Cardiac muscle cell (in vitro differentiated cells and primary cell): ENCODE results near the gene BIN1. TPM values are rescaled to one million over a fixed set of nuclear protein-coding genes. Genes with fewer than 3 reads are reported as not detected.

Source experiments
- DNase-seq, 2 donors: peaks; one replicate each; pipeline versions ENCODE4 v3.0.0 to v3.0.0-alpha.2; 2010 to 2017; ENCODE audit warnings: low read depth in 1 of 2, low spot score in 1 of 2
- H3K27ac ChIP-seq: fragments of 200-600 bp; sonication (generic); 2 replicates; pipeline ENCODE4 v1.5.1; 2016
- H3K27me3 ChIP-seq: fragments of 200-600 bp; sonication (generic); 2 replicates; pipeline ENCODE4 v1.6.0; 2016; ENCODE audit warnings: control low read depth
- H3K36me3 ChIP-seq: fragments of 200-600 bp; sonication (generic); 2 replicates; pipeline ENCODE4 v1.5.1; 2016; ENCODE audit warnings: control low read depth
- H3K4me1 ChIP-seq: fragments of 200-600 bp; sonication (generic); 2 replicates; pipeline ENCODE4 v1.8.1; 2017; ENCODE audit warnings: low read depth, mild to moderate bottlenecking, mixed run types
- H3K4me3 ChIP-seq: fragments of 200-600 bp; sonication (generic); 2 replicates; pipeline ENCODE4 v1.5.1; 2016; ENCODE audit warnings: mild to moderate bottlenecking
- H3K9me3 ChIP-seq: fragments of 200-600 bp; sonication (generic); 2 replicates; pipeline ENCODE4 v1.5.1; 2017; ENCODE audit warnings: low read depth, mild to moderate bottlenecking, control low read depth
- CTCF ChIP-seq: IDR thresholded peaks from 2 replicates; pipeline ENCODE4 v1.5.1; 2012; ENCODE audit warnings: low read depth, mild to moderate bottlenecking, low read length
- polyA plus RNA-seq: library from polyadenylated mRNA; unstranded; fragments of >200 nt; fragmentation: Nextera tagmentation; extraction: Ambion mirVana; gene quantifications from 2 replicates; pipeline ENCODE4 v1.2.1, GENCODE V29; 2016
- total RNA-seq: library from RNA; depleted of rRNA; stranded (reverse); fragments of >200 nt; gene quantifications from 2 replicates; pipeline ENCODE4 v1.2.3, GENCODE V29; 2016

The BIN1 gene
- total and polyA plus RNA-seq, 2 experiments from 2014 or later = 44.7 to 94.9 TPM

DNA sequence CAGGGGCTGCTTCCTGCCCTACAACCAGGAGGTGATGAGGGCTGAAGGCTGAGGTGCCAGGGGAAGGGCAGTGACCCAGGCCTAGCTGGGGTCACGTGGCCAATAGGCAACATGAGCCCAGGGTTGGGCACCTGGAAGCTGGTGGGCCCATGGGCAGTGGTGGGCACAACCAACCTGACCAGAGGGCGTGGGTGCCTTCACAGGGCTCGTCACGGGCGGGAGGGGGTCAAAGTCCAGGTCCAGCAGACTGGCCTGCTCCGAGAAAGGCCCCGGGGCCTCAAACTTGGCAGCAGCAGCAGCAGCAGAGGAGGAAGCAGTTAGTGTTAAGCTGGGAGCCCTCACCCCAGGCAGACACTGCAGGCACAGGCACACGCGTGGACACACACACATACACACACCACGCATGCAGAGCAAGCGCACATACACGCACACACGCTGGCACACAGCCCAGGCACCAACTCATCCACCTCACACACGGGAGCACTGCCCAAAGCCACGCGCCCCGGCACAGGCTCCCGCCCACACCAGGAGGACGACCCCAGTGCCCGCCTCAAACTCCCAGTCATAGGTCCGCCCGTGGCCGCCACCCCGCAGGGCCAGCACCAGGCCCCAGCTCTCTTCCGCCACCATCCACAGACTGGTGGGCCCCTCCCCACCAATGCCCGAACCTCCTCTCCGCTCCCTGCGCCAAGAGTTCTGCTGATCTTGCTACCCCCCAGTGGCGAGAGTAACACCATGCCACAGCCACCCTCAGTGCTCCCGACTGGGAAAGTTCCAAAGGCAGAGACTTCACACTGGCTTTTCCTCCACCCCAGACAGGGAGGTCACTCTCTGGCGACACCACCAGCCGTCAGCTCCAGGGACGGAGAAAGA lies 53.0 kb downstream of the BIN1 start:
- Histone ChIP-seq H3K9me3 (no peaks in the 10 kb centered on the region), H3K36me3 (no peaks in the 10 kb centered on the region), H3K4me3 (no peak overlapping the region), H3K4me1 (no peaks in the 10 kb centered on the region), H3K27me3 (no peaks in the 10 kb centered on the region), H3K27ac (no peak overlapping the region)
- DNase-seq = no peak
- no peak for TF ChIP-seq CTCF

DNA sequence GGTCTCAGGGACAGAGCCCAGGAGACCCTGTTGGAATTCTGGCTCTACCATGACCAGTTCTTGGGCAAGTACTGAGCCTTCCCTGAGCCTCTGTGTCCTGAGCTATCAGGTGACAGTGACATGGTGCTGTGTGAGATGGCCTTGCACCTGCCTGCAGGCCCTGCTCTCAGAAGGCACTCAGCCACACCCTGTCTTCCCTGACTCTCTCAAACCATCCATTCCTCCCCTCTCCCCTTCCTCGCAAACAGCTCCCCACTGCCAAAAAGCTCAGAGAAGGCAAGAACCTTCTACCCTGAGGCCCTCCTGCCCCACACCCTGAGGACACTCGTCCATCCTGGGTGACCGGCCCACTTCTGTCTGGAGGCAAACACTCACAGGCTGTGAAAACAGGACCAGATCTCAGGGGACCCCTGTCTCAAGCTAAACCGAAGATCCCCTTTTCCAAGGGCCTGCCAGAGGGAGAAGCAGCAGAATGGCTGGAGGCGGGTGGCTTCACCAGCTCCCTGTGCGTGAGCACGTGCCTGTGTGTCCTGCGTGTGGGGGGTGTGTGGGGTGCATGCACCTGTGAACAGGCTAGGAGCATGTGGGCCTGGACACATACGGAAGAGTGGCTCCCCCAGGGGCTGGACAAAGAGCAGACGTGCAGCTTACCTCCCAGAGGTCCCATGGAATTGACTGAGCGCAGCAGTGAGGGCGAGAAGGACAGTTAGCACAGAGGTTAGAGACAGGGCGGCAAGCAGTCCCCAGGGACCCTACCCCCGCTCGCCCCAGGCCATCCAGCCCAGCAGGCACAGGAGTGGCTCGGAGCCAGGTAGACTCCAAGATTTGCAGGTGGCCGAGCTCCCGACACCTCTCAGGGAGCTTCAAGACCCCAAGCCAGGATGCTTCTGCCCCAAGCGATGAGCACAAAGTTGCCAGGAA lies 53.9 kb downstream of the BIN1 start:
- no peaks in the 10 kb centered on the region for H3K4me1 ChIP-seq
- H3K36me3 ChIP-seq = no peaks in the 10 kb centered on the region
- no peak overlapping the region for H3K27ac ChIP-seq
- no peaks in the 10 kb centered on the region for H3K27me3 ChIP-seq
- DNase-seq = no peak
- no peaks in the 10 kb centered on the region for H3K9me3 ChIP-seq
- no peak for TF ChIP-seq CTCF
- H3K4me3 ChIP-seq = no peak overlapping the region

DNA sequence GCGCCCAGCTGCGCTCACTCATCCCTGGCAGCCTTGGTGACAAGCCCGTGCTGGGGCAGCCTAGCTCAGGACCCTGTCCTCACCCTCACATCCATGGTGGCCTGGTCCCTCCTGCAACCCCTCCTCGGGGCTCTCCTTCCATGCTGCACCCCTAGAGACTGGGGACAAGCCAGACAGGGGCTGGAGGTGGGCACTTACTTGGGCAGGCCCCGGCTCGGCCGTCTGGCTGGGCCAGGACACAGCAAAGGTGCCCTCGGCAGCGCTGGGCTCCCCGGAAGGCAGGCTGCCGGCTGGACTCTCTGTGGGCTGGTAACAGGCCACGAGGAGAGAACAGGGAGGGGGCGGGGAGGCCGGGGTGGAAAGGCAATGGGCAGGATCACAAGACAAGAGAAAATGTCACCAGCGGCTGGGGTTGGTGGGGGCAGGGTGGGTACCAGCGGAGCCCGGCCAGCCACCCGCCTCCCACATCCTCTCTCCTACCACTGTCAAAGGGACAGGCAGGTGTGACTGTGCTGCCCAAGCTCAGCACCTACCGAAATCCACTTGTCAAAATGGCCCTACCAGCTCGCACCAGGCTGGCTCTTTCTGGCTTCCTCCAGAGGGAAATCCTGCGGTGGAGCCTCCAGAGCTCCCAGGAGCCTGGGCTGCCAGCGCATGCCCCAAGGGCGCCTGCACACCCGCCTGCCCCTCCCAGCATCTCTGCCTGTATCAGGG lies 54.7 kb downstream of the BIN1 start:
- H3K27ac ChIP-seq = no peak overlapping the region
- no peaks in the 10 kb centered on the region for H3K4me1 ChIP-seq
- no peak overlapping the region for H3K4me3 ChIP-seq
- no peaks in the 10 kb centered on the region for H3K27me3 ChIP-seq
- no peak for DNase-seq
- H3K9me3 ChIP-seq = no peaks in the 10 kb centered on the region
- no peak for TF ChIP-seq CTCF
- H3K36me3 ChIP-seq = no peaks in the 10 kb centered on the region

DNA sequence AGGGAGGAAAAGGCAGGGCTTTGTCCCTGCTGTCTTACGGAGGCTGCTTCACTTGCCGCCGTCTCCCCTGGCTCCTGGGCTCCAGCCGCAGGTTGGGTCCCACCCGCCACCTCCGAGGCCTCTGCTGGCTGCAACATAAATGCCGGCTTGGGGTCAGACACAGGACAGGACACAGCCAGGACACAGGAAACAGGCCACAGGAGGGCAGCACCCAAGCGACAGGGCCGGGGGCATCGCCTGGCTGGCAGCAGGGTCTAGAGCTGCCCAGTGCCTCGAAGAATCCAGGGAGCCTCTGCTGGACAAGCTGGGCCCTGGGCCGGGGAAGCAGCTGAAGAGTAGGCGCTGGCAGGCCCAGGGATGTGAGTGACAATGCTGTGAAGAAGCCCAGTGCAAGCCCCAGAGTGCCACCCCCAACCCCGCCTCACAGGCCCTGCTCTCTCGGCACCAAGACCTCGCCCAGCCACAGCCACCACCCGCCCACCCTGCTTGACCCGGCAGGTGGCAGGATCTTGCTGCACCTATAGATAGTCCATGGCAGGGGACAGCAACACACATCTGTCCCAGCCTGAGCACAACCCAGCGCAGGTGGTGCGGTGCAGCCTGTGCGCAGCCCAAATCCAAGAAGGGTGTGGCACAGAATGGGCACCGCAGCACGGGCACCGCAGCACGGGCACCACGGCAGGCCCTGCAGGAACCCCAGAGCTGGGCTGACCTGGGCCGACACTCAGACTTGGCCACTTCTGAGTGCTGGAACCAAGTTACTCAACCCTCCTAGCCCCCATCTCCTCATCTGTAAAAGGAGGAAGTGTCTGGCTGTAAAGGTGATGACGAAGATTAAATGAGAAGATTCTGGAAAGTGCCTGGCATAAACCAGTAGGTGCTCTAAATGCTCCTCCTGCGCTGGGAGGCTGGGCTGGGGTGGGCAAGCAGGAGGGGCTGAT lies 55.6 kb downstream of the BIN1 start:
- no peak for TF ChIP-seq CTCF
- no peaks in the 10 kb centered on the region for H3K36me3 ChIP-seq
- H3K27me3 ChIP-seq = no peaks in the 10 kb centered on the region
- H3K4me3 ChIP-seq = no peak overlapping the region
- no peaks in the 10 kb centered on the region for H3K9me3 ChIP-seq
- no peaks in the 10 kb centered on the region for H3K4me1 ChIP-seq
- no peak for DNase-seq
- H3K27ac ChIP-seq = no peak overlapping the region

GRCh38 chr2:127050803-127051115 lies 56.2 kb downstream of the BIN1 start:
- no peaks in the 10 kb centered on the region for H3K36me3 ChIP-seq
- TF ChIP-seq CTCF = no peak
- H3K4me1 ChIP-seq = no peaks in the 10 kb centered on the region
- no peak overlapping the region for H3K4me3 ChIP-seq
- no peaks in the 10 kb centered on the region for H3K9me3 ChIP-seq
- DNase-seq = no peak
- no peak overlapping the region for H3K27ac ChIP-seq
- H3K27me3 ChIP-seq = no peaks in the 10 kb centered on the region
